NB4 (cell line): Measurements from ENCODE around the gene SEC61B.
A peak's percentile ranks its signal among the peaks of the same experiment; 100 is the strongest.

ENCODE experiments used
- DNase-seq: peaks from one replicate; pipeline ENCODE4 v3.0.0; 2010; ENCODE audit warnings: low read depth
- H3K4me3 ChIP-seq: one replicate; pipeline ENCODE4 v1.5.1; 2011; ENCODE audit warnings: mild to moderate bottlenecking, low read depth, low read length, moderate library complexity
- MYC ChIP-seq: IDR thresholded peaks from 2 replicates; pipeline ENCODE4 v1.6.1; 2011; ENCODE audit warnings: low read depth, low read length
- POLR2A ChIP-seq: IDR thresholded peaks from 2 replicates; pipeline ENCODE4 v1.6.1; 2011; ENCODE audit warnings: mild to moderate bottlenecking; ENCODE audit not compliant: insufficient read length; ENCODE audit errors: extremely low read depth
- TF ChIP-seq, protein P1 (sequence below): IDR thresholded peaks from one replicate; pipeline ENCODE4 v1.5.1; 2012; ENCODE audit warnings: low read depth, low read length
- TF ChIP-seq, protein P2 (sequence below): IDR thresholded peaks from 2 replicates; pipeline ENCODE4 v1.6.1; 2011; ENCODE audit warnings: low read depth, low read length

The SEC61B gene

DNA sequence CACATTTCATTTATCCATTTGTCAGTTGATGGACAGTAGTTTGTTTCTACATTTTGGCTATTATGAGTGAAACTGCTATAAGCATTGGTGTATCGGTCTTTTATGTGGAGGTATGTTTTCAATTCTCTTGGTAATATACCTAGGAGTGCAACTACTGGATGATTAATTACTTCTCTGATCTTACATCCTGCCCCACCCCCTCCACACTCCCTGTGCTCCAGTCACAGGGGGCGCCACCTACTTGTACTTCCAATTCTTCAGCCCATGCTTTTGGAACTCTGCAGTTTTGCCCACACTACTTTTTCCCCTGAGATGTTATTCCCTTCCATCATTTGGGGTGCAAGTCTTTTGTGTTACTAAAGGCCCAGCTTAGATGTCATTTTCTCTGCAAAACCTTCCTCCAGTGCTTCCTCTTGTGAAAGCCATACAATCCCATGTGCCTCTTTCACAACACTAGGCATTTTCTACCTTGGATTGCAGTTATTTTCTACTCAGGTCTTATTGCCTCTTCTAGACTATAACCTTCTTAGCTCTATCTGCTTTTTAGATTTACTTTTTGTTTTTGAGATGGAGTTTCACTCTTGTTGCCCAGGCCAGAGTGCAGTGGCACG is 42.1 kb downstream of the SEC61B start:
- TF ChIP-seq, protein P1, sequence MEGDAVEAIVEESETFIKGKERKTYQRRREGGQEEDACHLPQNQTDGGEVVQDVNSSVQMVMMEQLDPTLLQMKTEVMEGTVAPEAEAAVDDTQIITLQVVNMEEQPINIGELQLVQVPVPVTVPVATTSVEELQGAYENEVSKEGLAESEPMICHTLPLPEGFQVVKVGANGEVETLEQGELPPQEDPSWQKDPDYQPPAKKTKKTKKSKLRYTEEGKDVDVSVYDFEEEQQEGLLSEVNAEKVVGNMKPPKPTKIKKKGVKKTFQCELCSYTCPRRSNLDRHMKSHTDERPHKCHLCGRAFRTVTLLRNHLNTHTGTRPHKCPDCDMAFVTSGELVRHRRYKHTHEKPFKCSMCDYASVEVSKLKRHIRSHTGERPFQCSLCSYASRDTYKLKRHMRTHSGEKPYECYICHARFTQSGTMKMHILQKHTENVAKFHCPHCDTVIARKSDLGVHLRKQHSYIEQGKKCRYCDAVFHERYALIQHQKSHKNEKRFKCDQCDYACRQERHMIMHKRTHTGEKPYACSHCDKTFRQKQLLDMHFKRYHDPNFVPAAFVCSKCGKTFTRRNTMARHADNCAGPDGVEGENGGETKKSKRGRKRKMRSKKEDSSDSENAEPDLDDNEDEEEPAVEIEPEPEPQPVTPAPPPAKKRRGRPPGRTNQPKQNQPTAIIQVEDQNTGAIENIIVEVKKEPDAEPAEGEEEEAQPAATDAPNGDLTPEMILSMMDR = peak; percentile 32
- TF ChIP-seq, protein P2, sequence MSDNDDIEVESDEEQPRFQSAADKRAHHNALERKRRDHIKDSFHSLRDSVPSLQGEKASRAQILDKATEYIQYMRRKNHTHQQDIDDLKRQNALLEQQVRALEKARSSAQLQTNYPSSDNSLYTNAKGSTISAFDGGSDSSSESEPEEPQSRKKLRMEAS = no peak
- peak; percentile 38 for DNase-seq
- no peak overlapping the region for H3K4me3 ChIP-seq

DNA sequence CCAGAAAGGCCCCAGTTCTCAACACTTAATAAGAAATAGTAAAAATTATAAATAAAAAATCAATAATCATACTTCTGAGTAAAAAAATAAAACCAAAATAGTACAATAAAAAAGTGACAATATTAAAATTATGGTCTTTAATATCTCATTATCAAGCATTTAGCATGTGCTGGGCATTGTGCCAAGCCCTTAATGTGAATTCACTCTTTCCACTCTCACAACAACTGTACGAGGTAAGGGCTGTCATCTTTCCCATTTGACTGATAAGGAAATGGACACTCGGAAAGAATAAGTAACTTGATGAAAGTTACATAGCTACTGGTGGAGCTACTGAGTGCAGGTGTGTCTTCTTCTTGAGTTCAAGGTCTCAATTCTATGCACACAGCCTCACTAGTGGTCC is 43.6 kb downstream of the SEC61B start:
- H3K4me3 ChIP-seq = no peak overlapping the region
- DNase-seq = no peak
- TF ChIP-seq MYC (no peak), POLR2A (no peak)
- TF ChIP-seq, protein P2 = no peak
- TF ChIP-seq, protein P1 = no peak

DNA sequence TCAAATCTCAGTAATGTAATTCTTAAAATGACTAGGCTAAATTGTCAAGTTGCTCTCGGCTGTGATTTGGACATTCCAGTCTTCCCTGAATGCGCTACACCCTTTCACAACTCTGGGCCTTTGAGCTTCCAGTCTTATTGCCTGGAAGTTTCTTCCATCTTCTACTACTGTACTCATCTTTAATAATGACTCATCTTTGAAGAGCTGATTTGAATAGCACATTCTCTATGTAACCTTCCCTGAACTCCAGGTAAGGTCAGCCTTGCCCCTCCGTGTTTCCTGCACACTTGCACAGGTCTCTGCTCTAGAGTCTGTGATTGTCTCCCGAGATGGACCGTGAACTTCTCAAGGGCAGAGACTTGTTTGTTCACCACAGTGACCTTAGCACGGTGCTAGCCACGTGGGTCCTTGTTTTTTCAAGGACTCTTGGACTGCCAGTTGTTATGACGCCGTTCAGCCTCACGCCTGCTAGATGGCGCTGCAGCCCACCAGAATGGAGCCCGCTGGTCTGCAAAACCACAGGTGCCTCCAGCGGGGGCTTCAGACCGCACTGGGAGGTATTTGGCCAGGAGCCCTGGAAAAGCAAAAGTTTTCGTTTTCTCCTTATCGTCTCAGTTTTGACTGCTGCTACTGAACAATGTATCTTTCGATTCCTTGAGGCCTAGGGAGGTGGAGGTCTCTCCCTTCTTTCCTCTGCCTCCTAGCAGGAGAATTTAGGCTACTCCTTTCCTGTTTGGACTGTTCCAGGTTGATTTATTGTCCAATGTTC is 44.4 kb downstream of the SEC61B start:
- no peak overlapping the region for H3K4me3 ChIP-seq
- peak; percentile 73 for DNase-seq
- TF ChIP-seq, protein P2 = peak; percentile 91
- TF ChIP-seq MYC (peak; percentile 74), POLR2A (no peak)
- TF ChIP-seq, protein P1 = peak; percentile 84

DNA sequence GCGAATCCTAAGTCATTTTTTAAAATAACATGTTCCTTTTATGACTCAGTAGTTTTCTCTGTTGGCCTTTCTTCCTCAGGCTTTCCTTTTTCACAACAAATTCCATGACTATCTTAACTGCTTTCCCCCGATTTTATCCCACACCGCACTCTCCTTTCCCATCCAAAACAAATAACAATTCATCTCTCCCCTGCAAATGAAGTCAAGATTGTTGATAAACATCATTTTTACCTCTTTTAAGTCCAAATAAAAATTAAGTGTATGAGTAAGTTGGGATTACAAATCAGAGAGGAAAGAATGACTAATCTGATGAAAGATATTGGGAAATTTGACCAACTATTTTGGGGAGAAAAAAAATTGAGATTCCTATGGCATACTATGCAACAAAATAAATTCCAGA is 47.3 kb downstream of the SEC61B start:
- H3K4me3 ChIP-seq = no peak overlapping the region
- no peak for DNase-seq
- TF ChIP-seq, protein P1 = no peak
- no peak for TF ChIP-seq POLR2A
- TF ChIP-seq, protein P2 = no peak
- no peak for TF ChIP-seq MYC

DNA sequence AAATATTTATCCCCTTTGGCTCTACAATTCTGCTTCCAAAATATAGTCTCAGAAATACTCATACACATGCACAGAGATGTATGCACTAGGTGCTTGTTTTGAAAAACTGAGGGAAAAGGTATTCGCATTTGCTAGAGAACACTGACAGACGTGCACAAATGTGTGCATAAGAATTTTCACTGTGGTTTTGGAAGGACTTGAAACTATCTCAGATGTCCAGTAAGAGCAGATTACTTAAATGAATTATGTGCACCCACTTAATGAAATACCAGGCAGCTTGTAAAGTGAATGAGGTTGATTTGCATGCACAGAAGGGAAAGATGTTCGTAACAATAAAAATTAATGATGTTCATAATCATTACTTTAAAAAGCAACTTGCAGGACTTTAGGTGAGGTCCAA is 48.4 kb downstream of the SEC61B start:
- TF ChIP-seq, protein P1 = no peak
- no peak for TF ChIP-seq MYC
- TF ChIP-seq, protein P2 = no peak
- no peak for TF ChIP-seq POLR2A
- DNase-seq = no peak
- no peak overlapping the region for H3K4me3 ChIP-seq
